HG03039 (cell line): ENCODE results near the gene LMO1.

Experiments used
- ATAC-seq: cut with Tn5 transposase; IDR thresholded peaks from one replicate; pipeline ENCODE4 v1.9.1; 2021; ENCODE audit warnings: mild to moderate bottlenecking, moderate library complexity; ENCODE audit not compliant: unreplicated experiment

The LMO1 gene

GRCh38 chr11:8288824-8289491 lies 25.3 kb upstream of the LMO1 start:
- no peak for ATAC-seq

GRCh38 chr11:8288166-8288772 lies 24.6 kb upstream of the LMO1 start:
- ATAC-seq = no peak

- no peak for ATAC-seq
These were observed 24.0 kb upstream of the LMO1 start for GRCh38 chr11:8287703-8288102.

GRCh38 chr11:8287297-8287696 lies 23.6 kb upstream of the LMO1 start:
- no peak for ATAC-seq

GRCh38 chr11:8286886-8287285 lies 23.2 kb upstream of the LMO1 start:
- ATAC-seq = no peak

GRCh38 chr11:8285796-8286195 lies 22.1 kb upstream of the LMO1 start:
- ATAC-seq = no peak

- ATAC-seq = no peak
These were observed 21.6 kb upstream of the LMO1 start for GRCh38 chr11:8285228-8285627.

GRCh38 chr11:8283465-8284230 lies 20.0 kb upstream of the LMO1 start:
- no peak for ATAC-seq

GRCh38 chr11:8283100-8283464 lies 19.4 kb upstream of the LMO1 start:
- ATAC-seq = no peak

GRCh38 chr11:8282631-8283030 lies 19.0 kb upstream of the LMO1 start:
- ATAC-seq = no peak

- no peak for ATAC-seq
These were observed 17.6 kb upstream of the LMO1 start for GRCh38 chr11:8281266-8281665.

- no peak for ATAC-seq
These were observed 14.0 kb upstream of the LMO1 start for GRCh38 chr11:8277691-8278090.

- no peak for ATAC-seq
These were observed 12.8 kb upstream of the LMO1 start for GRCh38 chr11:8276528-8276927.

- ATAC-seq = no peak
These were observed 9.6 kb upstream of the LMO1 start for GRCh38 chr11:8273287-8273686.

GRCh38 chr11:8271106-8271886 lies 7.6 kb upstream of the LMO1 start:
- no peak for ATAC-seq

- ATAC-seq = no peak
These were observed 6.0 kb upstream of the LMO1 start for GRCh38 chr11:8269636-8270035.

GRCh38 chr11:8268530-8269400 lies 5.1 kb upstream of the LMO1 start:
- ATAC-seq = no peak

- no peak for ATAC-seq
These were observed 4.3 kb upstream of the LMO1 start for GRCh38 chr11:8267831-8268529.

- no peak for ATAC-seq
These were observed 3.6 kb upstream of the LMO1 start for GRCh38 chr11:8267280-8267679.
